Activated T-cell treated with anti-CD3 and anti-CD28 coated beads, Interleukin-2, amount 50 U/mL, for 72 hours (primary cell): ENCODE measurements around the gene HRG. TPM values are rescaled to one million over a fixed set of nuclear protein-coding genes. Genes with fewer than 3 reads are reported as not detected.
"Not testable (repeated sequence)": the region's sequence is repeated elsewhere in the genome, so short reads cannot be mapped to it uniquely, and the experiment has no call there.

ENCODE experiments used
- ATAC-seq, 2 donors: fragments of 150-1000 bp; cut with Tn5 transposase; replicated peaks in 1 of 2; 2 replicates each; pipeline ENCODE4 v1.10.0; 2021; ENCODE audit warnings: moderate library complexity in 2 of 2, mild to moderate bottlenecking in 1 of 2
- DNase-seq, 2 donors: peaks; one replicate each; pipeline ENCODE4 v3.0.0; 2021 to 2022; ENCODE audit warnings: mixed read lengths in 1 of 2
- H3K27ac Mint-ChIP-seq: one replicate; pipeline ENCODE4 v1.8.0; 2022; ENCODE audit warnings: mild to moderate bottlenecking, moderate library complexity, mixed read lengths
- H3K27me3 Mint-ChIP-seq: one replicate; pipeline ENCODE4 v1.8.0; 2022; ENCODE audit warnings: low read depth, mixed read lengths
- H3K36me3 Mint-ChIP-seq, 2 donors: one replicate each; pipeline ENCODE4 v1.8.0; 2022; ENCODE audit warnings: mixed read lengths in 2 of 2, mild to moderate bottlenecking in 1 of 2; ENCODE audit not compliant: insufficient read depth in 2 of 2
- H3K4me1 Mint-ChIP-seq: one replicate; pipeline ENCODE4 v1.8.0; 2022; ENCODE audit warnings: low read depth, mixed read lengths
- H3K4me3 Mint-ChIP-seq, 2 donors: one replicate each; pipeline ENCODE4 v1.8.0; 2022; ENCODE audit warnings: mild to moderate bottlenecking in 2 of 2, mixed read lengths in 2 of 2, moderate library complexity in 2 of 2
- H3K9me3 Mint-ChIP-seq, 2 donors: one replicate each; pipeline ENCODE4 v1.8.0; 2022; ENCODE audit warnings: mixed read lengths in 2 of 2
- total RNA-seq, 2 donors: library from RNA; stranded (reverse); gene quantifications; one replicate each; pipeline ENCODE4 v1.2.3, GENCODE V29; 2022

Gene HRG
- total RNA-seq, 2 donors from 2014 or later = not detected

DNA sequence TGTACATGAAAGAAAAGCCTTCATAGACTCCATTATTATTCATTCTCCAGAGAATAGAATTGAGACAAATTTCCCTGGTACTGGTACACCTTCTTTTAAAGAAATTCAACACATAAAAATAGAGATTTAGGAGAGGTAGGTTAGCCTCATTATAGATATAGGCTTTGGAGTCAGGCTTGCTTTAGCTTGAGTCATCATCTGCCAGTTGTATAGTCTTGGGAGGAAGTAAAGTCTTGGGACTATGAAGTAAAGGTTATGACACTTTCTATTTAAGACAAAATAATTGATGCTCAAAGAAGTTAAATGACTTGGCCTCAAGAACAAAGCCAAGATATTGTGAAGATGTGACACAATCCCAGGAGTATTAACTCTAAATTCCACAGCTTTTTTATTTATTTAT lies 4.3 kb downstream of the HRG start:
- no peak for DNase-seq
- Mint-ChIP-seq H3K4me1 (peaks cover 19% of the 10 kb centered on the region), H3K36me3 (no peaks in the 10 kb centered on the region), H3K9me3 (no peaks in the 10 kb centered on the region), H3K27me3 (peaks cover 40% of the 10 kb centered on the region), H3K4me3 (no peak overlapping the region), H3K27ac (no peak overlapping the region)
- ATAC-seq = peak in 1 of 2 donors; percentile 23

DNA sequence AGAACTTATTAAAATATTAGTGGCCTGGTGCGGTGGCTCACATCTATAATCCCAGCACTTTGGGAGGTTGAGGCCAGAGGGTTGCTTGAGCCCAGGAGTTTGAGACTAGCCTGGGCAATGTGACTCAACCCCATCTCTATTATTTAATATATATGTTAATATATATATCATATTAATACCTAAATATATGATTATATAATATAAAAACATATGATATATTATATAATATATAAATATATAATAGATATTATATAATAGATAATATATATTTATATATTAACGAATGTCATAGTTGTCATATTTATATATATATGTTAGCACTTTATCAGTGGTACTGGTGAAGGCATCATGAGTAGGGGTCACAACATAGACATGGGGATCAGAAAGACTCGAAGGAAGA lies 5.2 kb downstream of the HRG start:
- ATAC-seq (no peak), DNase-seq (no peak)
- Mint-ChIP-seq H3K4me1 (peaks cover 19% of the 10 kb centered on the region), H3K9me3 (no peaks in the 10 kb centered on the region), H3K4me3 (no peak overlapping the region), H3K36me3 (no peaks in the 10 kb centered on the region), H3K27me3 (peaks cover 47% of the 10 kb centered on the region), H3K27ac (no peak overlapping the region)

DNA sequence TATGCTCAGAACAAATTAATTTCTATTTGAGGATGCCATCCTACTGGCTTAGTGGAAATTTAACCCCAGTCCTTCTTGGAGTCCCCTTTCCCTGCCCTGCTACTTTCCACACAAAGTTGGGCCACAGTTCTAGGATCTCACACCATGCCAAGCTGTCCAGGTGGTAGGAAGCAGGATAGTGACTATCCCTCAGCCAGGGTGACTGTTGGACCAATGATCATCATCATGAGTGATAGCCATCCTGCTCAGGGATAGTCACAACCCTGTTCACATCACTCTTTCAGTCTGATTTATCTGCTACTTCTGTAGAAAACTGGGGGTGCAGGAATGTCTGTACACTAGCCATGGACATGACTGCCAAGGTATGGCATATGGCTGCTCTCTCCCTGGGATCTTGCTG lies 12.8 kb downstream of the HRG start:
- H3K4me3 Mint-ChIP-seq = no peak overlapping the region
- H3K36me3 Mint-ChIP-seq = no peaks in the 10 kb centered on the region
- no peaks in the 10 kb centered on the region for H3K4me1 Mint-ChIP-seq
- H3K27me3 Mint-ChIP-seq = peaks cover 85% of the 10 kb centered on the region
- no peak for DNase-seq
- no peak for ATAC-seq
- H3K9me3 Mint-ChIP-seq = peaks cover 0 to 3% of the 10 kb centered on the region in 2 donors
- no peak overlapping the region for H3K27ac Mint-ChIP-seq

DNA sequence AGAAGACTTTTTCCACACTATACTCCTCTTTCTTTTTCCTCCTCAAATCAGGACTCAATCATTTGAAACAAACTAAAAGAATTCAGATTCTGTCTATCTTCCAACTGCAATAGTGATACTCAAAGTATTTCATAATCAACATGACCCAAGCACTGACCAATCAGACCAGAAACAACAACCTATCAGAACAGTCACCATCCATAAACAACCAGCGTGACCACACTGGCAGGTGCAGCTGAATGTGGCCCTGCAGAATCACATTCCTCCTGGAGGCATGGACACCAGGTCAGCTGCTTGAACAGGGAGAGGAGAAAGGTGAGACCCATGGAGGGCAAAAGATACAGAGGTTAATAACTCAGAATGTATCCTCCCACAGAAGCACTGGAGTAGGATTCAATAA lies 13.3 kb downstream of the HRG start:
- Mint-ChIP-seq H3K27ac (no peak overlapping the region), H3K4me3 (no peak overlapping the region), H3K9me3 (peaks cover 0 to 3% of the 10 kb centered on the region in 2 donors), H3K27me3 (peaks cover 83% of the 10 kb centered on the region), H3K4me1 (no peaks in the 10 kb centered on the region), H3K36me3 (no peaks in the 10 kb centered on the region)
- ATAC-seq (no peak), DNase-seq (no peak)

DNA sequence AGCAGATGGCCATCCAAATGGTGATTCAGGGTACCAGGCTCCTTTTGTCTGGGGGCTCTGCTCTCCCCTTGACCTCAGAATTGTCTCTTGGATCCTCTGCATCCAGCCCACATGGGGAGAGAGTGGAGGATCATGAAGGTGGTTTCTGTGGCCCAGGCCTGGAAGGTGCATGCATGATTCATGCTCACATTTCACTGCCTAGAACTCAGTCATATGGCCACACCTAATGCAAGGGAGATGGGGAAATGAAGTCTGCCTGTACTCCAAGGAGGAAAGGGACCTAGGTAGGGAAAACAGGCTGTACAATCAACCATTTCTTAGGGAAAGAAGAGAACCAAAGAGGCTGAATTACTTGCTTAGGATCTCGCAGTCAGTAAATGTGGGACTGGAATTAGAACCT lies 15.1 kb downstream of the HRG start:
- peaks cover 85% of the 10 kb centered on the region for H3K27me3 Mint-ChIP-seq
- H3K27ac Mint-ChIP-seq = no peak overlapping the region
- no peaks in the 10 kb centered on the region for H3K4me1 Mint-ChIP-seq
- no peak for ATAC-seq
- no peak for DNase-seq
- H3K9me3 Mint-ChIP-seq = peaks cover 5 to 12% of the 10 kb centered on the region in 2 donors
- H3K36me3 Mint-ChIP-seq = peaks cover 7 to 11% of the 10 kb centered on the region in 2 donors
- H3K4me3 Mint-ChIP-seq = no peak overlapping the region

DNA sequence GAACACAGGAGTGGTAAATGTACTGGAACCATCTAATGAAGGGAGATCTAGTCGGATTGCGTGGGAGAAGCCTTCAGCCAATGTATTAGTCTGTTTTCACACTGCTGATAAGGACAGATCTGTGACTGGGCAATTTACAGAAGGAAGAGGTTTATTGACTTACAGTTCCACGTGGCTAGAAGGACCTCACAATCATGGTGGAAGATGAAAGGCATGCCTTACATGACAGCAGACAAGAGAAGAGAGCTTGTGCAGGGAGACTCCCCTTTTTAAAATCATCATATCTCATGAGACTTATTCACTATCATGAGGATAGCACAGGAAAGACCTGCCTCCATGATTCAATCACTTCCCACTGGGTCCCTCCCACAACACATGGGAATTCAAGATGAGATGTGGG lies 17.0 kb downstream of the HRG start:
- Mint-ChIP-seq H3K36me3 (peaks cover 7 to 11% of the 10 kb centered on the region in 2 donors), H3K27ac (no peak overlapping the region), H3K4me3 (no peak overlapping the region), H3K4me1 (peaks cover 6% of the 10 kb centered on the region), H3K27me3 (peaks cover 85% of the 10 kb centered on the region), H3K9me3 (peaks cover 5 to 13% of the 10 kb centered on the region in 2 donors)
- no peak for ATAC-seq
- no peak for DNase-seq

DNA sequence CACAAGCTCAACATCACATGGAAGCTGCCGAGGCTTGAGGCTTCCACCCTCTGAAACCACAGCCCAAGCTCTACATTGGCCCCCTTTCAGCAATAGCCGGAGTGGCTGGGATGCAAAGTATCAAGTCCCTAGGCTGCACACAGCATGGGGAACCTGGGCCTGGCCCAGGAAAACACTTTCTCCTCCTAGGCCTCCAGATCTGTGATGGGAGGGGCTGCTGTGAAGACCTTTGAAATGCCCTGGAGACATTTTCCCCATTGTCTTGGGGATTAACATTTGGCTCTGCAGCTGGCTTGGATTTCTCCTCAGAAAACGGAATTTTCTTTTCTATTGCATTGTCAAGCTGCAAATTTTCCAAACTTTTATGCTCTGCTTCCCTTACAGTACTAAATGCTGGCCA lies 18.2 kb downstream of the HRG start:
- H3K4me3 Mint-ChIP-seq = no peak overlapping the region
- H3K4me1 Mint-ChIP-seq = peaks cover 8% of the 10 kb centered on the region
- DNase-seq (no peak), ATAC-seq (no peak)
- peaks cover 78% of the 10 kb centered on the region for H3K27me3 Mint-ChIP-seq
- peaks cover 7 to 11% of the 10 kb centered on the region in 2 donors for H3K36me3 Mint-ChIP-seq
- H3K9me3 Mint-ChIP-seq = peaks cover 5 to 13% of the 10 kb centered on the region in 2 donors
- no peak overlapping the region for H3K27ac Mint-ChIP-seq

DNA sequence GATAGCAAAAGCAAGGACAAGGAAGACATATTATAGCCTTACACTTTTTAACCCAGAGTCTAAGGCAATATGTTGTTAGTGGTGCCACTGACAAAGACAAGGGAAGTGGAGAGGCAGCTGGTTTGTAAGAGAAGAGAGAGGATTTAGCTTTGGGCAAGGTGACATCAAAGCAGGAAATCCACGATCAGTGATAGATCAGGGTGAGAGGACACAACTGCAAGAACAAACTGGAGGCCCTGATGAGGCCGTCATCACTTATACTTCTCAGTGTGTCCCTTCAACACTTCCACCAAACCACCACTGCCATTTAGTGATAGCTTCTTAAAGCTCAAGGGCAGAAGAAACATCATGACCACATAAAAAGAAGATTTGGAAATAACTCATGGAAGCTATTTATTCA lies 20.7 kb downstream of the HRG start:
- H3K4me3 Mint-ChIP-seq, H3K4me1 Mint-ChIP-seq, DNase-seq, ATAC-seq, H3K27ac Mint-ChIP-seq: not testable (repeated sequence)
- Mint-ChIP-seq H3K27me3 (peaks cover 72% of the 10 kb centered on the region), H3K36me3 (peaks cover 7 to 11% of the 10 kb centered on the region in 2 donors), H3K9me3 (peaks cover 5 to 13% of the 10 kb centered on the region in 2 donors)

DNA sequence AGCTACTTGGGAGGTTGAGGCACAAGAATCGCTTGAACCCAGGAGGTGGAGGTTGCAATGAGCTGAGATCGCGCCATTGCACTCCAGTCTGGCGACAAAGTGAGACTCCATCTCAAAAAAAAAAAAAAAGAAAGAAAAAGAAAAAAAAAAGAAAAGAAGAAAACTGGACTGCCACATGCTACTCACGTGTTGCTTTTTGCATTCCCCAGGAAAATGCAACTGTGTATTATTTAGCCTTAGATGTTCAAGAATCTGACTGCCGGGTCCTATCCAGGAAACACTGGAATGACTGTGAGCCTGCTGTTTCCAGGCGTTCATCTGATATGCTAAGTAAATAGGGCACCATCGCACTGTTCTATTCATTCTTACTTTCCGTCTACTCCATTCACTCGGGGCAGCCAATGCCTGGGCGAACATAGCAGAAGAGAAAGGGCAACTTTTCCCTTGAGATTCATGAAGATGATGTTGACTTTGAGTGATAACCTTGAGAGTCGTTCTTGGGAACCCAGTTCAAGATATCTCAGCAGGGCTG lies 21.4 kb downstream of the HRG start:
- Mint-ChIP-seq H3K4me1 (peaks cover 8% of the 10 kb centered on the region), H3K9me3 (peaks cover 5 to 13% of the 10 kb centered on the region in 2 donors), H3K27me3 (peaks cover 65% of the 10 kb centered on the region), H3K27ac (no peak overlapping the region), H3K36me3 (peaks cover 7 to 11% of the 10 kb centered on the region in 2 donors), H3K4me3 (no peak overlapping the region)
- DNase-seq = no peak
- no peak for ATAC-seq

DNA sequence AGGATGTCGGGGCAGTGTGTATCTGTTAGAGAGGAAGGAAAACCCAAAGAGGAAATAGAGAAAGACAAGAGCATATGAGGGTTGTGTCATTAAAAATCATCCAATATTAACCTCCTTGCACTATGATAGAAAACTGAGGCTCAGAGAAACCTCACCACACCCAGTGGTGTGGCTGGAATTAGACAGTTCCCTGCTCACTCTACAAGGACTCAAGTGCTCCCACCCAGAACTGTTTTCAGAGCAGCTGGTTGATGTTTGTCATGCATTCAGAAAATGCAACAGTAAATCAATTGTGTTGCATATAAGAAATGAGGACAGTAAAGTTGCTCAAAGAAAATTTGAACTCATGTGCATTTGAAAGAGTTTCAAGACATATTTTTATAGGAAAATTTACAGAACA lies 24.5 kb downstream of the HRG start:
- not testable (repeated sequence) for H3K9me3 Mint-ChIP-seq, ATAC-seq, H3K4me1 Mint-ChIP-seq, H3K36me3 Mint-ChIP-seq, H3K27ac Mint-ChIP-seq, H3K4me3 Mint-ChIP-seq, DNase-seq
- H3K27me3 Mint-ChIP-seq = peaks cover 35% of the 10 kb centered on the region

DNA sequence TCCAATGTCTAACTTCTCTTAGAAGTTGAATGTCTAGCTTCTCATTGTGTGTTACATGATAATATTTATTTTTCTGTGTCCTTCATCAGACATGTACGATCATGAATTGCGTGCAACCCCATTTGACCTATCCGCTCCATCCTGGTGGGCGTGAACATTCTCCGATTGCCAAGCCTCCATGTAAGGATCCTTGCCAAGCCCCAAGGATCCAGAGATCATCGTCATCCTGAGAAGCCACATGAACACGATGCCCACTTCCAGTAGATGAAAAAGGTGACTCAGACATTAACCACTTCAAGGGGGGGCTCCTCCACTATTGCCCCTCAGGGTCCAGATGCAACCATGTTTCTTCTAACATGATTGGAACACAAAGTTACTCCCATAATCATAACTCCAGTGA lies 25.9 kb downstream of the HRG start:
- Mint-ChIP-seq H3K27ac (no peak overlapping the region), H3K9me3 (no peaks in the 10 kb centered on the region), H3K4me3 (no peak overlapping the region), H3K27me3 (peaks cover 22% of the 10 kb centered on the region), H3K36me3 (no peaks in the 10 kb centered on the region), H3K4me1 (peaks cover 8% of the 10 kb centered on the region)
- no peak for ATAC-seq
- no peak for DNase-seq

DNA sequence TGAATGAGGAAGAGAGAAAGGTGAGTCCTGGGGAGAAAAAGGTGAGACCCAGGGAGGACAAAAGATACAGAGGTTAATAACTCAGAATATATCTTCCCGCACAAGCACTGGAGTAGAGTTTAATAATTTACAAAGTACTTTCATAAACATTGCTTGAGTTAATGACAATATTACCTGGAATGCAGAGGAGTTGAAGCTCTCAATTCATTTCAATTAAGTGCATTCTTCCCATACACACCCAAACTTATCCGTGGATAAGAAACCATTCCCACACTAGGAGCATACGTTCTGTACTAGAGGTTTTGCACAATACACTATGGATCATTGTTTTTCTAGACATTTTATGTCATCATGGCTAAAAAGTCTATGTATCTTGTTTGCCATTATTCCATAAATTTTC lies 28.0 kb downstream of the HRG start:
- Mint-ChIP-seq H3K4me1 (no peaks in the 10 kb centered on the region), H3K4me3 (no peak overlapping the region), H3K27ac (no peak overlapping the region), H3K36me3 (no peaks in the 10 kb centered on the region), H3K9me3 (no peaks in the 10 kb centered on the region), H3K27me3 (peaks cover 11% of the 10 kb centered on the region)
- ATAC-seq (no peak), DNase-seq (no peak)

DNA sequence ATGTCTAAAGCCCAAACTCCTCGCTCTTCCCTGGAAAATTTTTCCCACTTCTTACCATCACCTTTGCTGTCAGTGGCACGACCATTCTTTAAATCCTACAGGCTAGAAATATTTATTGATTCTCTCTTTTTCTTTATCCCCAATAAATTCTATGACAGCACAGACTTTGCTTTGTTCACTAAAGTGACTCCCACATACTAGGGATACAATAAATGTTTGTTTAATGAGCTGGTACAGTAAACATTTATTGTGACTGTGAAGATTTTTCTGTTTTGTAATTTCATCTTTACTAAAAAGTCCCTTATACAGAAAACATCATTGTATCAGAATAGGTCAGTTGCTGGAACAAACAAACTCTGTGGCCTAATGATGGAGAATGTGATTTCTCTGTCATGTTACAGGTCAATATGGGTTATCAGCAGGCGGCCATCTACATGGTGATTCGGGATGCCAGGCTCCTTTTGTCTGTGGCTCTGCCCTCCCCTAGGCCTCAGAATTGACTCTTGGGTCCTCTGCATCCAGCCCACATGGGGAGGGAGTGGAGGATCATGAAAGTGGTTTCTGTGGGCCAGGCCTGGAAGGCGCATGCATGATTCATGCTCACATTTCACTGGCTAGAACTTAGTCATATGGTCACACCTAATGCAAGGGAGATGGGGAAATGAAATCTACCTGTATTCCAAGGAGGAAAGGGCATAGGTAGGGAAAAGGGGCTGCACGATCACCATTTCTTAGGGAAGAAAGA lies 28.6 kb downstream of the HRG start:
- peak; percentile 32 to 58 for ATAC-seq
- Mint-ChIP-seq H3K9me3 (no peaks in the 10 kb centered on the region), H3K4me1 (no peaks in the 10 kb centered on the region), H3K27ac (no peak overlapping the region), H3K27me3 (peaks cover 9% of the 10 kb centered on the region), H3K36me3 (no peaks in the 10 kb centered on the region), H3K4me3 (no peak overlapping the region)
- DNase-seq = no peak

DNA sequence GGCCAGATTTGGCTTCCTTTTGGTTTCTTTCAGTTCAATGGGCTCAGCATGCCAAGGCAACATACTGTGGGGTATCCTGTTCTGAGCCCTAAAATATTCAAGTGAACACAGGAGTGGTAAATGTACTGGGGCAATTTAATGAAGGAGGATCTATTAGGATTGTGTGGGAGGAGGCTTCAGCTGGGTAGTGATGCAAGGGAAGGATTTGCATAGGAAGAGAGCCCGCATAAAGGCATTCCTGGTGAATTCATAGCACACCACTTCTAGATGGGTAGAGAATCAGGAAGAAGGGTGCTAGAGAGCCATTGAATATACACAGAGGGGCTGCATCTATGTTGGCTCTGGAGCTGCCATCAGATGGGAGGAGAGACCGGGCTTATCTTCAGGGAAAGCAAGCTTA lies 30.7 kb downstream of the HRG start:
- Mint-ChIP-seq H3K27me3 (no peaks in the 10 kb centered on the region), H3K9me3 (no peaks in the 10 kb centered on the region), H3K4me3 (no peak overlapping the region), H3K27ac (no peak overlapping the region), H3K36me3 (no peaks in the 10 kb centered on the region), H3K4me1 (no peaks in the 10 kb centered on the region)
- no peak for ATAC-seq
- no peak for DNase-seq
